GM21529 (cell line): Measurements from ENCODE around the gene SERPINB12.

Experiments
- ATAC-seq: cut with Tn5 transposase; IDR thresholded peaks from one replicate; pipeline ENCODE4 v1.9.1; 2021; ENCODE audit not compliant: unreplicated experiment

Gene SERPINB12

GRCh38 chr18:63542069-63542468, at the start of gene SERPINB12:
Gene SERPINB12, plus strand, starts transcription at chr18:63542369. Its CDS starts 13,791 bp downstream, at chr18:63556160.
- no peak for ATAC-seq

- ATAC-seq = no peak
Measured at GRCh38 chr18:63492851-63493250, 49.3 kb upstream of the SERPINB12 start.

- no peak for ATAC-seq
Measured at GRCh38 chr18:63495675-63496074, 46.5 kb upstream of the SERPINB12 start.

- peak; percentile 75 for ATAC-seq
Measured at GRCh38 chr18:63505566-63506335, 36.4 kb upstream of the SERPINB12 start.

- ATAC-seq = no peak
Measured at GRCh38 chr18:63506336-63506646, 35.9 kb upstream of the SERPINB12 start.

- ATAC-seq = no peak
Measured at GRCh38 chr18:63508596-63508995, 33.6 kb upstream of the SERPINB12 start.

- ATAC-seq = no peak
Measured at GRCh38 chr18:63511285-63511684, 30.9 kb upstream of the SERPINB12 start.

GRCh38 chr18:63514326-63514725, 27.8 kb upstream of the SERPINB12 start:
- ATAC-seq = no peak

- no peak for ATAC-seq
Measured at GRCh38 chr18:63514888-63515678, 27.1 kb upstream of the SERPINB12 start.

GRCh38 chr18:63515801-63516200, 26.4 kb upstream of the SERPINB12 start:
- ATAC-seq = no peak

- peak; percentile 97 for ATAC-seq
Measured at GRCh38 chr18:63518178-63519012, 23.8 kb upstream of the SERPINB12 start.

- no peak for ATAC-seq
Measured at GRCh38 chr18:63520053-63520685, 22.0 kb upstream of the SERPINB12 start.

- ATAC-seq = no peak
Measured at GRCh38 chr18:63523660-63524059, 18.5 kb upstream of the SERPINB12 start.

- ATAC-seq = no peak
Measured at GRCh38 chr18:63527251-63527650, 14.9 kb upstream of the SERPINB12 start.

- ATAC-seq = no peak
Measured at GRCh38 chr18:63528863-63529492, 13.2 kb upstream of the SERPINB12 start.

- ATAC-seq = no peak
Measured at GRCh38 chr18:63532471-63532870, 9.7 kb upstream of the SERPINB12 start.

- no peak for ATAC-seq
Measured at GRCh38 chr18:63534615-63535014, 7.6 kb upstream of the SERPINB12 start.

GRCh38 chr18:63539904-63540510, 2.2 kb upstream of the SERPINB12 start:
- no peak for ATAC-seq

GRCh38 chr18:63544017-63544416, 1.8 kb downstream of the SERPINB12 start:
- ATAC-seq = no peak

GRCh38 chr18:63545000-63545399, 2.8 kb downstream of the SERPINB12 start:
- no peak for ATAC-seq
